BE2C (cell line): ENCODE results near the gene ATP1A1.

Experiments used
- DNase-seq: peaks from one replicate; pipeline ENCODE4 v3.0.0-alpha.2; 2020
- H3K27me3 ChIP-seq: fragments of 250-450 bp; sonication (Bioruptor Pico); 2 replicates; pipeline ENCODE4 v1.5.1; 2020; ENCODE audit warnings: mild to moderate bottlenecking
- H3K36me3 ChIP-seq: fragments of 250-450 bp; sonication (Bioruptor Pico); 2 replicates; pipeline ENCODE4 v1.5.1; 2020; ENCODE audit warnings: mild to moderate bottlenecking
- H3K4me1 ChIP-seq: fragments of 250-450 bp; sonication (Bioruptor Pico); 2 replicates; pipeline ENCODE4 v1.5.1; 2020
- H3K4me3 ChIP-seq: 2 replicates; pipeline ENCODE4 v1.5.1; 2011; ENCODE audit warnings: low read depth, low read length
- H3K9me3 ChIP-seq: fragments of 250-450 bp; sonication (Bioruptor Pico); 2 replicates; pipeline ENCODE4 v1.5.1; 2020
- TF ChIP-seq, protein P1 (sequence below): IDR thresholded peaks from 2 replicates; pipeline ENCODE4 v1.5.1; 2012; ENCODE audit warnings: mild to moderate bottlenecking, low read depth, low read length

Gene ATP1A1

DNA sequence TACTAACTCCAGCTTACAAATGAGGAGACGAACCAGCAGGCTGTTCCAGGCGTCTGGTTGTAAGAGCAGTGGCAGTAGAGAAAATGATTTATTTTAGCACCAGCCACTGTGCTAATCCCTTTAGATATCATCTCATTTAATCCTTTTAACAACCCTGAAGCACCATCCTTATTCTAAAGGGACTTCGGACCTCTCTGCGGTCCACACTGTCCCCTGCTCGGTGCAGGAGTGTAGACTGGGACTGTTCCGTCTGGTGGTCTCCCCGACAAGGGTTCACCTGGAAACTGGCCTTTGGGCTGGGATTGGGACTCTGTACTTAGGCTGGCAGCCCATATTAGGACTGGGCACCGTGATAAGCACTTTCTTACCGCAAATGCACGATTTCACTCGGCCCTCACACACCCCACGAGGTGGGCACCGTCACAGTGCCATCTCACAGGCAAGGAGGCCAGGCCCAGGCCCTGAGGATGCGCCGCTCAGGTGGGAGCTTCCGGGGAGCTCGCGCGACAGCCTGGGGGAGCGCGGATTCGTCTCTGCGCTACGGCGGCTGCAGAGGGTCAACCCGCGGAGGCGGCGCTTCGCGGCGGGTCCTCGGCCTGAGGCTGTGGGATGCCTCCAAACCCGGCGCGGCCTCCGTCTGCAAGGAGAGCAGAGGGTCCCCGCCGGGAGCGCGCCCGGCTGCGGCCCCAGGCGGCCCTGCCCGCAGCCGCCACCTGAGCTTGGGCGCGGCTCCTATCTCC lies 45.2 kb downstream of the ATP1A1 start:
- Histone ChIP-seq H3K4me1 (peaks cover 34% of the 10 kb centered on the region), H3K27me3 (no peaks in the 10 kb centered on the region), H3K9me3 (no peaks in the 10 kb centered on the region), H3K4me3 (peak overlapping the region; percentile 69), H3K36me3 (no peaks in the 10 kb centered on the region)
- TF ChIP-seq, protein P1, sequence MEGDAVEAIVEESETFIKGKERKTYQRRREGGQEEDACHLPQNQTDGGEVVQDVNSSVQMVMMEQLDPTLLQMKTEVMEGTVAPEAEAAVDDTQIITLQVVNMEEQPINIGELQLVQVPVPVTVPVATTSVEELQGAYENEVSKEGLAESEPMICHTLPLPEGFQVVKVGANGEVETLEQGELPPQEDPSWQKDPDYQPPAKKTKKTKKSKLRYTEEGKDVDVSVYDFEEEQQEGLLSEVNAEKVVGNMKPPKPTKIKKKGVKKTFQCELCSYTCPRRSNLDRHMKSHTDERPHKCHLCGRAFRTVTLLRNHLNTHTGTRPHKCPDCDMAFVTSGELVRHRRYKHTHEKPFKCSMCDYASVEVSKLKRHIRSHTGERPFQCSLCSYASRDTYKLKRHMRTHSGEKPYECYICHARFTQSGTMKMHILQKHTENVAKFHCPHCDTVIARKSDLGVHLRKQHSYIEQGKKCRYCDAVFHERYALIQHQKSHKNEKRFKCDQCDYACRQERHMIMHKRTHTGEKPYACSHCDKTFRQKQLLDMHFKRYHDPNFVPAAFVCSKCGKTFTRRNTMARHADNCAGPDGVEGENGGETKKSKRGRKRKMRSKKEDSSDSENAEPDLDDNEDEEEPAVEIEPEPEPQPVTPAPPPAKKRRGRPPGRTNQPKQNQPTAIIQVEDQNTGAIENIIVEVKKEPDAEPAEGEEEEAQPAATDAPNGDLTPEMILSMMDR = no peak
- peak; percentile 85 for DNase-seq

DNA sequence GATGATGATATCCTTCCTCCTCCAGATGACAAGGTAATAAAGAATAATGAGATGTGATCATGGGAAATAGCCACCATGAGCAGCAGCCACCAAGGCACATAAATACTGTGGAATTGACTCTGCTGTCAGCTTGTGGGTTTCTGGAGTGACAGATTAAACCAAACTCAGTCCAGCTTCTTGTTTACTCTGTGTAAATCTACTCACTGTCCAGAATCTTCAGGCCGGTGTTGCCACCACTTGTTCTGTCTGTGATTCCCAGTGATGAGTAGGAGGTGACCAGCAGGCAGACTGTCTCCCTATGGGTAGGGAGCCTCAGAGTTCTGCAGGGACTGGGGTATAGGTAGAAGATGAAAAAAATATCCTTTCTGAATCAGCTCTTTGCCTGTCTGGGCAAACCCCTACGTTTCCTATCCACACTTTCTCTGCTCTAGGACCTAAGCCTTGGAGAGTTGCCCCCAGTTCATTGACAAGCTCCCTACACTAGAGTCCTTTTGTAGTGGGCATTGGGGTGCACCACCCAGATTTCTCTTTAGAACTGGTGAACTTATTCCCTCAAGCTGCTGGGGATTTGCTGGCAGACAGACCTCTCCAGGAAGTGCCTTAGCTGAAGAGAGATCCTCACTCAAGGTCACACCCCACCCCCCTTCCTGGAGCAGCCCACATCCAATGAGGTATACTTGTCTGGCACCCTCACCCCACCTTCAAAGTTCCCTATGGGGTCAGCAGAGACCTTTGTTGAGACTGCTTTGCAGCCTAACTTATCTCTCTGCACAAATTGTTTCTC lies 47.6 kb downstream of the ATP1A1 start:
- H3K4me3 ChIP-seq = no peak overlapping the region
- H3K36me3 ChIP-seq = no peaks in the 10 kb centered on the region
- DNase-seq = no peak
- peaks cover 20% of the 10 kb centered on the region for H3K4me1 ChIP-seq
- TF ChIP-seq, protein P1 = no peak
- no peaks in the 10 kb centered on the region for H3K9me3 ChIP-seq
- no peaks in the 10 kb centered on the region for H3K27me3 ChIP-seq

DNA sequence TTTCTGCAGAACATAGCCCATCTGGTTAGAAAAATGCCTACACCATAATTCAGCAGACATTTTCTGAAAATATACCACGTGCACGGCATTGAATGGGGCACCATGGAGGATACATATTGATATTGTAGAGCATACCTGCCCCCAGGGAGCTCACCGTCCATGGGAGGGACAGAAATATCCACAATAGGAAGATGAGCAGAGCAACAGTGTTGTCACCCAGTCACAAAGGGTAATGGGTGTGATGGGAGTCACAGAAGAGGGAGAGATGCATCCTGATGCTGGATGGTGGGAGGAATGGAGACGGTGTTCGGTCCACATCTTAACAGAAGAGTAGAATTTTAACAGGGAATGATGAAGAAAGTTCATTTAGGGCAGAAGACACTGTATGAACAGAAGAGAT lies 51.4 kb downstream of the ATP1A1 start:
- Histone ChIP-seq H3K9me3 (no peaks in the 10 kb centered on the region), H3K27me3 (no peaks in the 10 kb centered on the region), H3K36me3 (no peaks in the 10 kb centered on the region), H3K4me1 (no peaks in the 10 kb centered on the region; the same call in 1 of the 2 replicates), H3K4me3 (no peak overlapping the region)
- TF ChIP-seq, protein P1 = no peak
- DNase-seq = no peak

DNA sequence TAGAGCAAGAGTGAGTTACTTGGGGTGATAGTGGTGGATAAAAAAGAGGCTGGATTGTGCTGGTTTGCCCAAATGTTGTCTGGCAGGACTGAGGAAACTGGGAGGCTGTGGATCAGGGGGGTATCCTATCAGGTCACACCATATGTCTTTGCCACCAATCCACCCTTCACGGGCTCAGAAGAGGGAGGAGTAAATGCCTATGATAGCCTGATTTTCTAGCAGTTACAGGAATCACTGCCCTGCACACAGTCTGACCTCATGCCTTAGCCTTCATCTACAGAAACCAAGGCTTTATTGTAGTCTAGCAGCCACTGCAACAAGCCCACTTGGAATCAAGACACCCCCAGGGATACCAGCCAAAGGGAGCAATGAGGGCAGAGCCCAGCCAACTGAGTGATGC lies 51.8 kb downstream of the ATP1A1 start:
- no peak for DNase-seq
- Histone ChIP-seq H3K9me3 (no peaks in the 10 kb centered on the region), H3K36me3 (no peaks in the 10 kb centered on the region), H3K4me1 (no peaks in the 10 kb centered on the region; the same call in 1 of the 2 replicates), H3K27me3 (no peaks in the 10 kb centered on the region), H3K4me3 (no peak overlapping the region)
- TF ChIP-seq, protein P1 = no peak

DNA sequence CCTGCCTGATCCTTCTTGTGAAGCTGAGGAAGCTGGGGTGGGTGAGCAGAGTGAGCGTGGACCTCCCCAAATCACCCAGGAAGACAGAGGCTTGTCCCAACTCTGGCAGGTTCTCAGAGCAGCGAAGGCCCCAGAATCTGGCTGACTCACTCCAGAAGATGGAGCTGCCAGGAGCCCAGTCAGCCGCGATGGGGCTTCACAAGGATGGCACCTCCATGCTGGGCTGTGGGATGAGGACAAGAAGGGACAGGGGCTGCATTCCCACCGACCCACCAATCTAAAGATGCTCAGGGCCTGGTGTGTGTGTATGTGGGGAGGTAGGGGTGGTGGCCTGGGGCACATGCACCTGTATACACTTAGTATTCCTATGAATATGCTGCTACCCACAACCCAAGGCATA lies 52.9 kb downstream of the ATP1A1 start:
- Histone ChIP-seq H3K36me3 (no peaks in the 10 kb centered on the region), H3K4me1 (no peaks in the 10 kb centered on the region; the same call in 1 of the 2 replicates), H3K4me3 (no peak overlapping the region), H3K27me3 (no peaks in the 10 kb centered on the region), H3K9me3 (no peaks in the 10 kb centered on the region)
- DNase-seq = no peak
- TF ChIP-seq, protein P1 = no peak

DNA sequence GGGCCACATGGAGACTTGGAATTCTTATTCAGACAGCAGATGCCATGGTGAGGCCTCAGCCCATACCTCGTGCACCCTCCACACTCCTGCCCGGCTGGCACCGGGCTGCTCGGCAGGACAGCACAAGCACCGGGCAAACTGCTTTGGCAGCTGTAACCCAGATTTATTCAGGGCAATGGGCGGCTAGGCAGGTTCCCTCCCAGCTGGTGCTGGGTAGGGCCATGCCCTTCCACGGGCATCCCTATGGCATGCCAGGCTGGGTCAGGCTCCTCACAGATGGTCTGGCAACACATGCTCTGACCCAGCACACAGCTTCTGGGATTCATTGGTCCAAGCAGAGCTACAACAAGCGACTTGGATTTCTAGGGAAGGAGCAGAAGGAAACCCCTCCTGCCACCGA lies 53.4 kb downstream of the ATP1A1 start:
- no peaks in the 10 kb centered on the region for H3K9me3 ChIP-seq
- DNase-seq = no peak
- TF ChIP-seq, protein P1 = no peak
- H3K27me3 ChIP-seq = no peaks in the 10 kb centered on the region
- H3K4me3 ChIP-seq = no peak overlapping the region
- no peaks in the 10 kb centered on the region; the same call in 1 of the 2 replicates for H3K4me1 ChIP-seq
- H3K36me3 ChIP-seq = no peaks in the 10 kb centered on the region
